Rectal smooth muscle tissue (tissue), 1 donor: ENCODE measurements around the gene TSSC4.

Source experiments
- H3K27ac ChIP-seq: one replicate; pipeline ENCODE4 v1.7.0; 2013; ENCODE audit warnings: low read depth, low read length, inconsistent platforms
- H3K27me3 ChIP-seq: one replicate; pipeline ENCODE4 v1.7.0; 2013; ENCODE audit warnings: low read length; ENCODE audit not compliant: control insufficient read depth, insufficient read depth
- H3K36me3 ChIP-seq: one replicate; pipeline ENCODE4 v1.7.0; 2013; ENCODE audit warnings: low read length; ENCODE audit not compliant: control insufficient read depth, insufficient read depth
- H3K4me1 ChIP-seq: one replicate; pipeline ENCODE4 v1.7.0; 2013; ENCODE audit warnings: low read length; ENCODE audit not compliant: control insufficient read depth, insufficient read depth
- H3K4me3 ChIP-seq: one replicate; pipeline ENCODE4 v1.7.0; 2013; ENCODE audit warnings: low read length
- H3K9ac ChIP-seq: one replicate; pipeline ENCODE4 v1.7.0; 2013; ENCODE audit warnings: low read length

The TSSC4 gene

GRCh38 chr11:2382936-2383851 lies 17.4 kb upstream of the TSSC4 start:
- Histone ChIP-seq H3K4me1 (peaks cover 70% of the 10 kb centered on the region), H3K36me3 (no peaks in the 10 kb centered on the region), H3K9ac (no peak overlapping the region), H3K4me3 (no peak overlapping the region), H3K27me3 (no peaks in the 10 kb centered on the region), H3K27ac (peak overlapping the region; percentile 77)

GRCh38 chr11:2383852-2384804 lies 16.4 kb upstream of the TSSC4 start:
- Histone ChIP-seq H3K9ac (no peak overlapping the region), H3K4me3 (peak overlapping the region; percentile 5), H3K4me1 (peaks cover 78% of the 10 kb centered on the region)

GRCh38 chr11:2385156-2386151 lies 15.1 kb upstream of the TSSC4 start:
- H3K27ac ChIP-seq: peak overlapping the region; percentile 92
- peak overlapping the region; percentile 27 for H3K4me3 ChIP-seq
- no peaks in the 10 kb centered on the region for H3K27me3 ChIP-seq
- no peak overlapping the region for H3K9ac ChIP-seq
- H3K36me3 ChIP-seq: no peaks in the 10 kb centered on the region
- peaks cover 79% of the 10 kb centered on the region for H3K4me1 ChIP-seq

More at GRCh38 chr11:2383852-2384804, 16.4 kb upstream of the TSSC4 start:
- H3K27ac ChIP-seq: peak overlapping the region; percentile 92
- H3K36me3 ChIP-seq: no peaks in the 10 kb centered on the region
- no peaks in the 10 kb centered on the region for H3K27me3 ChIP-seq

- Histone ChIP-seq H3K27me3 (no peaks in the 10 kb centered on the region), H3K4me3 (no peak overlapping the region), H3K4me1 (peaks cover 77% of the 10 kb centered on the region), H3K9ac (no peak overlapping the region), H3K36me3 (no peaks in the 10 kb centered on the region), H3K27ac (peak overlapping the region; percentile 92)
Measured at GRCh38 chr11:2386591-2386990, 14.0 kb upstream of the TSSC4 start.

- peak overlapping the region; percentile 92 for H3K27ac ChIP-seq
- H3K4me1 ChIP-seq: peaks cover 73% of the 10 kb centered on the region
- H3K27me3 ChIP-seq: no peaks in the 10 kb centered on the region
- H3K9ac ChIP-seq: peak overlapping the region; percentile 11
- H3K36me3 ChIP-seq: no peaks in the 10 kb centered on the region
- no peak overlapping the region for H3K4me3 ChIP-seq
Measured at GRCh38 chr11:2387266-2387987, 13.1 kb upstream of the TSSC4 start.

- peak overlapping the region; percentile 92 for H3K27ac ChIP-seq
- peaks cover 62% of the 10 kb centered on the region for H3K4me1 ChIP-seq
- no peaks in the 10 kb centered on the region for H3K36me3 ChIP-seq
- H3K27me3 ChIP-seq: no peaks in the 10 kb centered on the region
- H3K9ac ChIP-seq: peak overlapping the region; percentile 45
- peak overlapping the region; percentile 25 for H3K4me3 ChIP-seq
Measured at GRCh38 chr11:2388431-2389376, 11.8 kb upstream of the TSSC4 start.

- Histone ChIP-seq H3K27me3 (no peaks in the 10 kb centered on the region), H3K27ac (peak overlapping the region; percentile 92), H3K4me3 (peak overlapping the region; percentile 31), H3K4me1 (peaks cover 61% of the 10 kb centered on the region), H3K36me3 (peaks cover 2% of the 10 kb centered on the region), H3K9ac (peak overlapping the region; percentile 45)
Measured at GRCh38 chr11:2389377-2390026, 11.0 kb upstream of the TSSC4 start.

- H3K9ac ChIP-seq: peak overlapping the region; percentile 45
- peaks cover 2% of the 10 kb centered on the region for H3K36me3 ChIP-seq
- peaks cover 57% of the 10 kb centered on the region for H3K4me1 ChIP-seq
Measured at GRCh38 chr11:2390091-2390724, 10.3 kb upstream of the TSSC4 start.

GRCh38 chr11:2390725-2391151 lies 9.8 kb upstream of the TSSC4 start:
- Histone ChIP-seq H3K9ac (no peak overlapping the region), H3K4me3 (peak overlapping the region; percentile 46), H3K27me3 (no peaks in the 10 kb centered on the region), H3K27ac (peak overlapping the region; percentile 92), H3K4me1 (peaks cover 56% of the 10 kb centered on the region), H3K36me3 (peaks cover 7% of the 10 kb centered on the region)

More at GRCh38 chr11:2390091-2390724, 10.3 kb upstream of the TSSC4 start:
- peak overlapping the region; percentile 92 for H3K27ac ChIP-seq
- peak overlapping the region; percentile 46 for H3K4me3 ChIP-seq
- H3K27me3 ChIP-seq: no peaks in the 10 kb centered on the region
